ENCODE data around the gene TEAD4.

Gene TEAD4

GRCh38 chr12:2960390-2960956 is 1.3 kb downstream of the TEAD4 start:
- no peak for DNase-seq

GRCh38 chr12:2960996-2961616 is 1.9 kb downstream of the TEAD4 start:
- DNase-seq = no peak

DNA sequence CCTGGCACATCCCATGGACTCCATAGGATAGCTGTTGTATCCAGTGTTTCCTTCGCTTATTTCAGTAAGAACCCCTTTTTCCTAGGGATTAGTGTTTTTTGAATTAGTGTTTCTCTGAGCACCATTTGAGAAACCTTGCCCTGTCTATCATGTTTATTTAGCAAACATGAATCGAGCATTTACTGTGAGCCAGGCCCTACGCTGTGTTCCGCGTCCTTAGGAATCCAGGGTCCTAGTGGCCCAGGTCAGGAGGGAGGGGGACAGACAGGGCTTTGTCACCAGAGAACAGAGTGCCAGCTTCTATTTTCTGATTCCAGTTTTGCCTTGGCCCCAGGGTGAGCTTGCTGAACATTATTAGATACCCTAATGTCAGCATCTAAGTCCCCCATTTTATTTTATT is 2.5 kb downstream of the TEAD4 start:
- DNase-seq = no peak

DNA sequence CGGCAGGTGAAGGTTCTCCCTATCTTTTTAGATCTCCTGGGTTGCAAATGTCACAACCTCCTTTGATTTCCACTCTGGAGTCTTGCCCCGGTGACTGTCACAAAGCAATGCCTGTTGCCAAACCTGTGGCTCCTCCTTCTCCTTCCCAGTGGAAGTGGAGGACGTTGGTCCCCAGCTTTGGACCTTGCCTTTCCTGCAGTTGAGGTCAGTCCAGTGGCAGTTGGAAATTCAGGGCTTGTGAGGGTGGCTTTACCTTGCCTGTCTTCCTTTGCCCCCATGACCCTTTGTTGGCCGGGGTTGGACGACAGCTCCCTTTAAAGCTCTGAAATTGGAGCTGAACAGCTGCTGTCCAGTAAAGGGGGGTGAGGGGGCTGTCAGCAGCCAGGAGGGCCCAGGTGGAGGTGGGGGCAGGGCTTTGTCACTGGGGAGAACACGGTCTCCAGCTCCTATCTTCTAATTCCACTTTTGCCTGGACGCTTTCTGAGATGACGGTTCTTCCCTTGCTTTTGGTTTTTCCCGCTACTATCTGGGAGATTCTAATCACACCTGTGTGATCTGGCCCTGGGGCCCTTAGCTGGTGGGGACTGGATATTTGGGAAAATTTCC is 4.1 kb downstream of the TEAD4 start:
- DNase-seq = no peak

DNA sequence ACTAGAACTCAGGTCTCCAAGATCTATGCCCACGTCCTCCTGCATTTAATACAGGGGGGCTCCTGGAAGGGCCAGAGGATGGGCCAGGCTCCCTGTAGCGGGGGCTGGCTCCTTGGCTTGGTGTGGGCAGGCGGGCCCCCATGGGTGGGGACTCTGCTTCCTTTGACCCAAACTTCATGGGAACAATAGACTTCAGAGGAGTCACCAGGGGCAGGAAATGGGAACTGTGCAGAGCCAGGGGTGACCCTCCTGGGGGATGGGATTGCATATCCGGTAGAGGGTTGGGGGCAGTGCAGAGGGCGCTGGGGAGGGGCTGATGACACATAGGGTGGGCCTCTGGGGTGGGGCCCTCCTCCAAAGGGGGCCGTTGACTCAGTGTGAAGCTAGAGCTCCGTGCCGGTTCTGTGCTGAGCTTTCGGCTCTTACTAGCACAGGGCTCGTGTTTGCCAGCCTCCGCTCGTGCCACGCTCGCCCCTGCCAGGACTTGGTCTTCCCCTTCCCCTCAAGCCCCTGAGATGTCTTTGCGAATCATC is 4.6 kb downstream of the TEAD4 start:
- no peak for DNase-seq

GRCh38 chr12:2967651-2968050 is 8.5 kb downstream of the TEAD4 start:
- DNase-seq = no peak

GRCh38 chr12:2970744-2971143 is 11.5 kb downstream of the TEAD4 start:
- no peak for DNase-seq

- DNase-seq = no peak
These were observed 14.4 kb downstream of the TEAD4 start for GRCh38 chr12:2973566-2973965.

DNA sequence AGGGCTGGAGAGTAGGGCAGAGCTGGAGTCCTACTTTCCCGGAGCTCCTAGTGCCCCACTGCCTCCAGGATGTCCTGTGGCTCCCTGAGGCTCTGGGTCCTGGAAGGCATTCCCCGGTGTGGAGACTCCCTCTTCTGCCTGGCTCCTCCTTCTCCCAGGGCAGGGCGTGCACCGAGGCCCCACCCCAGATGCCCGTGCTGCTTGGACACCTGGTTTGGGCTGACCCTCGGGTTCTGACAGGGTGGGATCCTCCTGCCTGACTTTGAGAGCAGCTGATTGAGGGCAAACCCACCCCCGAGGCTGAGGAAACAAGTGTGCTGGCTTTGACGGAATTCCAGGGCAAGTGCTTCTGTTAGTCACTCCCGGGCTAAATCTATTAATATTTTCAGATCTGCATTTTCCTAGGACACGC is 15.4 kb downstream of the TEAD4 start:
- peak in 1 of 56 donors; percentile 8 for DNase-seq

DNA sequence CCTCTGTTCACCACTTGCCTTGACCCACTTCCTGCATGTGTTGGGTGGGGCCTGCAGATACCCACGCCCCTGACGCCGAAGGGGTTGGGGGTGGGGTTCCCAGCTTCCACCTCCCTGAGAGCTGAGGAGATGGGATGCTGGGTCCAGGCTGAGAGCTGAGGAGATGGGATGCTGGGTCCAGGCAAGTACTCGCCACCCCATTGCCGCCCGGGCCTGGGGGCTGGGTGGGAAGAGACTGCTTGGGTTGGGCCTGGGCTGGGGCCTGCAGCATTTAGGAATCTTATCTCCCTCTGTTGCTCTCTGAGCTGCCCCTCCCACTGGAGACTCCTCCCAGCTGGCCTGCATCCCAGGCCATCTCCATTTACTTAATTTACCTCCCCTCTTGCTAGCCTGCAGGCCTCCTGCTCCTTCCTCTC is 17.4 kb downstream of the TEAD4 start:
- no peak for DNase-seq

DNA sequence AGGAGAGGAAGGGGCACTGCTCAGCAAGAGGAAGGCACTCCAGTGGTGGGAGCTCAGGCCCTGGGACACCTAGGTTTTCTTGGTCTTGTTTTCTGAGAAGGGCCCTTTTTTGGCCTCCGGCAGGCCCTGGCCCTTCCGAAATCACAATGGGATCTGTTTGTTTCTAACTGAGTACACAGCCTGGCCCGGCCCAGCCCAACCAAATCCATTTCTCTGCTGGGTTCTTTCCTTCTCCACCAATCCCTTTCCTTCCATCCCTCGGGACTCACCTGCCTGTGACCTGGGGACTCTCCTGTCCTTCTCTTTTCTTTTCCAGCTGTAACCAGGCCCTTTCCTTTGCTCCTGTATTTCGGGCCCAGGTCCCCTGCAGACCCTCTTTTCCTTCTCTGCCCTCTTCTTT is 18.6 kb downstream of the TEAD4 start:
- no peak for DNase-seq

- no peak for DNase-seq
These were observed 20.6 kb downstream of the TEAD4 start for GRCh38 chr12:2979806-2980205.

DNA sequence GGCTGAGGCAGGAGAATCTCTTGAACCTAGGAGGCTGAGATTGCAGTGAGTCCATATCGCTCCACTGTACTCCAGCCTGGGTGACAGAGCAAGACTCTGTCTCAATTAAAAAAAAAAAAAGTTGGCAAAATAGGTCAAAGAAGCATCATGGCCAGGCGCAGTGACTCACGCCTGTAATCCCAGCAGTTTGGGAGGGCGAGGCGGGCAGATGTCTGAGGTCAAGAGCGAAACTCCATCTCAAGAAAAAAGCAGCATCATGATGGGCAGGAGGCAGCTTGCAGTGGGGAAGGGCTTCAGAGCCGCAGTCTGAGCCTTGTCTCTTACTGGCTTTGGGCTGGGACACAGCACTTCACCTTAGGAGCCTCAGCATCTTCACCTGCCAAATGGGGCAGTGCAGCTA is 21.4 kb downstream of the TEAD4 start:
- DNase-seq = no peak

- DNase-seq = no peak
These were observed 23.2 kb downstream of the TEAD4 start for GRCh38 chr12:2982361-2982760.

DNA sequence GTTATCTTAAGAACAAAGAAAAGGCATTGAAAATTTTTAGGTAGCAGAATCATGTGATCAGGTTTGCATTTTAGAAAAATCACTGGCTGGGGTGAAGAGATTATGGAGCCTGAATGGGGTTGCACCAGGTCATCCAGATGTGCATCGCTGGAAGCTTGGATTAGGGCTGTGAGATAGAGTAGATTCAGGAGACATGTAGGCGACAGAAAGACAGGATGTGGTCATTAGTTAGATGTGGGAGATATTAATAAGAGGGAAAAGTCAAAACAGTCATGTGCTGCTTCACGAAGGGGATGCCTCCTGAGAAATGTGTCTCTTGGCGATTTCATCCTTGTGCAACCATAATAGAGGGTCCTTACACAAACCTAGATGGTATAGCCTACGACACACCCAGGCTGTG is 25.1 kb downstream of the TEAD4 start:
- no peak for DNase-seq

GRCh38 chr12:2984698-2985097 is 25.5 kb downstream of the TEAD4 start:
- DNase-seq = no peak

DNA sequence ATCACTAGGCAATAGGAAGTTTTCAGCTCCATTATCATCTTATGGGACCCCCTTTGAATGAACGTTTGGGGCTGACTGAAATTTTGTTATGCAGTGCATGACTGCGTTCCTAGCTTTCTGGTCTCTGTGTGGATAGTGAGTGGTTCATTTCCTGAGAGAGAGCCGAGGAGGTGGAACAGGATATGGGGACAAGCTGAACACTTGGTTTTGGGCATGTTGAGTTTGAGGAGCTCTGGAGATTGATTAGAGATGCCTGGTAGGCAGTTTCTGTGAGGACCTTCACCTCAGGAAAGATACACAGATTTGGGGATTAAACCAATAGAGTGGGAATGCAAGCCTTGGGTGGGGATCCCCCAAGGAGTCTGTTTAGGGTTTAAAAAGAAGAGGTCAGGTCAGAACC is 27.7 kb downstream of the TEAD4 start:
- no peak for DNase-seq

GRCh38 chr12:2988494-2988893 is 29.3 kb downstream of the TEAD4 start:
- no peak for DNase-seq

DNA sequence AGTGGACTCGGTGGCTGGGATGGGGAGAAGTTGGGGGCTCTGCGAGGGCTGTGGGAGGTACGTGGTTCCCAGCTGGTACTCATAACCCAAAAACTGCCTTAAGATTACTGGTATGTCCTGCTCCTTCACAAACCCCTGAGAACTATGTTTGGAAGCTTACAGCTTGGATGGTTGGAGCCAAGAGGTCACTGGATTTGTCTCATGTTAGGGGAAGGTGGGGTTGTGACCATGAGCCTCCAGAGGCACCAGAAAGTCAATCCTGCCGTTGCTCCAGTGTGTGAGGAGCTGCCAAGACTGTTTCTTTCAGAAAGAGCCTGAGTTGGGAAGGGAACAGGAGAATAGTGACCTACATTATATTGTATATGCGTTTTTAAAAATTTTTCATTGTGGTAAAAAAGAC is 33.5 kb downstream of the TEAD4 start:
- no peak for DNase-seq

DNA sequence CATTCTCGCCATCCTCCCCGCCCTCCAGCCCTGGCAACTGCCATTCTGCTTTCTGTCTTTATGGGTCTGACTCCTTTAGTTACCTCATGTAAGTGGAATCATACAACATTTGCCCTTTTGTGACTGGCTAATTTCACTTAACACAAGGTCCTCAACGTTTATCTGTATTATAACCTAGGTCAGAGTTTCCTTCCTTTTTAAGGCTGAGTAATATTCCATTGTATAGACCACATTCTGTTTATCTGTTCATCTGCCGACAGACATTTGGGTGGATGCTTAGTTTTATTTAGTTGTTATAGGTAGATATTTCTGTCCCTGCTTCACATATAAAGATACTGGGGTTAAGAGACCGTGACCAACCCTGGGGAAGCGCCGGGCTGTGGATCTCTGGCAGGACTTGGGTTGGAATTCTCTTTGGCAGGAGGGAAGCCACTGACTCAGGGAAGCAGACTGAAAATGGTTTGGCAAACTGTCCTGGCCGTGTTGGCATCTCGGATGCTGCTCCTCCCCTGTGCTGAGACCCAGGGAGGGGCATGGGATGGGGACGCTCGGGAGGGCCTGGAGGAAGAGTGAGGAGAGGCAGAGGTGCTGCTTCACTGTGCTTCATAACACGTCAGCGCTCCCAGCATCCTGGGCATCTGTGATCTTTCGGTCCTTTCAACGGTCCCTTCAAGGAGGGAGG is 38.9 kb downstream of the TEAD4 start:
- DNase-seq = no peak

DNA sequence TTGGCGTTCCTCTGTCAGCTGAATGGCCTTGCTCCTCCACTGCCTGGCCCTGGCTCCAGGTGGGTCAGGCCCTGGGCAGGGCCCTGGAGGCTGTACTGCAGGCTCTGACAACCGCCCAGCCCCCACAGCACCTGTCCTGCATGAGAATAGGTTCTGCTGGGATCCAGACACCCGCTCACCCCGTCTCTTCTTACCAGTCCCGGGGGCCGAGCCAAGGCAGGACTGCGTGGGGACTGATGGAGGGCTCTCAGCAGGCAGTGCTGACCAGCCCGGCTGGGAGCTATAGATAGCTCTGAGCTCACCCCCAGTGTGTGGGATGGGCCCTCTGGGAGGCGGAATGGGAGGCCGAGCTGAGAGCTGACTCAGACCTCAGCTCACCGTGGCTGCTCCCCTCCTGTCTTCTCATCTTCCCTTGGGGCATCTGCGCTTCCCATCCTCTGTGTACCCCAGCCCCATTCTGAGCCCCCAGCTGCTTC is 39.6 kb downstream of the TEAD4 start:
- peak in 1 of 56 donors; percentile 5 for DNase-seq

DNA sequence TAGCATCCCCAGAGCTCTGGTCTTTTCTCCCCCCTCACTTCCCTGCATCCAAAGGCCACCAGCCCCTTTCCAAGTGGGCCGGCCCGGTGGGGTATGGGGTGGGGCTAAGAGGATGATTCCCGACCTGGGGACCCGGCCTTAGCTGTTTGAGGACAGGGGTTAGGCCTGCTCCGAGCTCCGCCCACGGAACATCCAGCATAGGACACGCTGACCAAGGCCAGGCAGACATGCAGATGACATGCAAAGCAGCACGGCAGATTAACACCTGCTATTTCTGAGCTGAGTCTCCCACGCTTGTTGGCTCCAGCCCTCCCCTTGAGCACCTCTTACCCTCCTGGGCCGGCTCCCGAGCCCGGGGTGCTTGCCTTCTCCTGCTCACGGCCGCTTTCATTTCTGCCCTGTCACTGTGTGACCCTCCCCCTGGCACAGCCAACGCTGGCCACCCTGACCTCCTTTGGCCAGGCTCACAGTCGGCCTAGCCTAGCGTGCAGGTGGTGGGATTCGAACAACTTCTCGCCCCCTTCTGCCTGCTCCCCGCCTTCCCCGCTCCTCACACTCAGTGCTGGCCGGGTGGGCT is 40.2 kb downstream of the TEAD4 start:
- no peak for DNase-seq

Data from nucleus accumbens (tissue), 56 donors.